Activated CD8-positive, alpha-beta T cell treated with anti-CD3 and anti-CD28 coated beads for 36 hours (primary cell): Measurements from ENCODE around the gene NUDCD3. TPM values are rescaled to one million over a fixed set of nuclear protein-coding genes. Genes with fewer than 3 reads are reported as not detected.

Experiments used
- ATAC-seq: fragments of 200-7000 bp; cut with Tn5 transposase; one replicate; pipeline ENCODE4 v1.10.0; 2021; ENCODE audit warnings: mild to moderate bottlenecking, moderate library complexity
- CTCF ChIA-PET: fragments of 350-600 bp; sonication (Branson Sonifier 250); formaldehyde crosslinking; loops from one replicate; lab custom pipeline; 2021; ENCODE audit warnings: antibody characterized with exemption; lab: Charles Lee
- POLR2A ChIA-PET: fragments of 350-600 bp; sonication (Branson Sonifier 250); formaldehyde crosslinking; loops from one replicate; lab custom pipeline; 2021; ENCODE audit warnings: antibody characterized with exemption; lab: Charles Lee
- DNase-seq: peaks from one replicate; pipeline ENCODE4 v3.0.0-alpha.2; 2020
- H3K27ac Mint-ChIP-seq: one replicate; pipeline ENCODE4 v1.8.0; 2021; ENCODE audit warnings: mild to moderate bottlenecking, mixed read lengths
- H3K27me3 Mint-ChIP-seq: one replicate; pipeline ENCODE4 v1.8.0; 2021; ENCODE audit warnings: mixed read lengths
- H3K36me3 Mint-ChIP-seq: one replicate; pipeline ENCODE4 v1.8.0; 2021; ENCODE audit warnings: low read depth, mixed read lengths
- H3K4me1 Mint-ChIP-seq: one replicate; pipeline ENCODE4 v1.8.0; 2021; ENCODE audit warnings: low read depth, mixed read lengths
- H3K4me3 Mint-ChIP-seq: one replicate; pipeline ENCODE4 v1.8.0; 2021; ENCODE audit warnings: mild to moderate bottlenecking, moderate library complexity, mixed read lengths
- H3K9me3 Mint-ChIP-seq: one replicate; pipeline ENCODE4 v1.8.0; 2021; ENCODE audit warnings: mixed read lengths
- intact Hi-C: fragments of 100-400 bp; cut with micrococcal nuclease; formaldehyde crosslinking; loops from one replicate; pipeline ENCODE4 v1.10.0; 2022
- total RNA-seq, 2 experiments: library from RNA; stranded (reverse); gene quantifications; one replicate each; pipeline ENCODE4 v1.2.3, GENCODE V29; 2021
- TF ChIP-seq, protein P1 (sequence below): fragments of 200-600 bp; IDR thresholded peaks from one replicate; pipeline ENCODE4 v1.8.0; 2022; ENCODE audit warnings: antibody characterized with exemption, mild to moderate bottlenecking

NUDCD3 gene
- total RNA-seq, 2 experiments from 2014 or later = 102 to 107 TPM

DNA sequence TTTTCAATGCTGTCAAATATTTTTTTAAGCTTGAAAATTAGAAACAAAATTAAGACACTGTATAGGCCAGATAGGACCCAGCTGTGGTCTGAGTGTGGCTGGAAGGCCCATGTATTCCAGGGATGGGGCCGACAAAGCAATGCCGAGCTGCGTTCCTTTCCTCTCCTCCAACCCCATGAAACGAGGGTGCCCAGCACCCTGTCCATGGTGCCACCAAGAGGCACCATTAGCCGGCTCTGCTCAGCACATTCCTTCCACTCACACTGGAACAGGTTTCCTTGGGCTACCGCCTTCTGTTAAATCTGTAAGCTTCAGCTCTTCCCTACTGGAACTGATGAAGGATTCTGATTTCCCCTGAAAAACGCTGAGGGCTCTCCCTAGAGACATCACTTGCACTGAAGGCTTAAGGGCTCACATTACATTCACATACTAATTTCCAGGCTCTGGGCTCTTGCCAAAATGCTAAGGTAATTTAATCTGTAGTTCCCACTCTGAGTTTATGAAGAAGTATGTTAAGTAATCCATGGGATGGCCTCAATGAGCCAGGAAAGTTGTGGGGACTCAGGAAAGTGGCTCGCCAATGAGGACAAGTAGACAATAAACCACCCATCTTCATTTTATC, 91.4 kb downstream of the NUDCD3 start:
- TF ChIP-seq, protein P1, sequence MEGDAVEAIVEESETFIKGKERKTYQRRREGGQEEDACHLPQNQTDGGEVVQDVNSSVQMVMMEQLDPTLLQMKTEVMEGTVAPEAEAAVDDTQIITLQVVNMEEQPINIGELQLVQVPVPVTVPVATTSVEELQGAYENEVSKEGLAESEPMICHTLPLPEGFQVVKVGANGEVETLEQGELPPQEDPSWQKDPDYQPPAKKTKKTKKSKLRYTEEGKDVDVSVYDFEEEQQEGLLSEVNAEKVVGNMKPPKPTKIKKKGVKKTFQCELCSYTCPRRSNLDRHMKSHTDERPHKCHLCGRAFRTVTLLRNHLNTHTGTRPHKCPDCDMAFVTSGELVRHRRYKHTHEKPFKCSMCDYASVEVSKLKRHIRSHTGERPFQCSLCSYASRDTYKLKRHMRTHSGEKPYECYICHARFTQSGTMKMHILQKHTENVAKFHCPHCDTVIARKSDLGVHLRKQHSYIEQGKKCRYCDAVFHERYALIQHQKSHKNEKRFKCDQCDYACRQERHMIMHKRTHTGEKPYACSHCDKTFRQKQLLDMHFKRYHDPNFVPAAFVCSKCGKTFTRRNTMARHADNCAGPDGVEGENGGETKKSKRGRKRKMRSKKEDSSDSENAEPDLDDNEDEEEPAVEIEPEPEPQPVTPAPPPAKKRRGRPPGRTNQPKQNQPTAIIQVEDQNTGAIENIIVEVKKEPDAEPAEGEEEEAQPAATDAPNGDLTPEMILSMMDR = no peak
- H3K9me3 Mint-ChIP-seq = no peaks in the 10 kb centered on the region
- H3K4me3 Mint-ChIP-seq = no peak overlapping the region
- H3K36me3 Mint-ChIP-seq = peaks cover 8% of the 10 kb centered on the region
- intact Hi-C loops = no loop called here
- H3K27ac Mint-ChIP-seq = no peak overlapping the region
- DNase-seq = no peak
- POLR2A ChIA-PET = interaction anchor here (0.6 kb wide), 1 partner anchor 19 kb away, joined by 3 read pairs; no protein-coding TSS in a partner anchor
- no peaks in the 10 kb centered on the region for H3K4me1 Mint-ChIP-seq
- H3K27me3 Mint-ChIP-seq = no peaks in the 10 kb centered on the region
- CTCF ChIA-PET = no interaction called here
- ATAC-seq = no peak

DNA sequence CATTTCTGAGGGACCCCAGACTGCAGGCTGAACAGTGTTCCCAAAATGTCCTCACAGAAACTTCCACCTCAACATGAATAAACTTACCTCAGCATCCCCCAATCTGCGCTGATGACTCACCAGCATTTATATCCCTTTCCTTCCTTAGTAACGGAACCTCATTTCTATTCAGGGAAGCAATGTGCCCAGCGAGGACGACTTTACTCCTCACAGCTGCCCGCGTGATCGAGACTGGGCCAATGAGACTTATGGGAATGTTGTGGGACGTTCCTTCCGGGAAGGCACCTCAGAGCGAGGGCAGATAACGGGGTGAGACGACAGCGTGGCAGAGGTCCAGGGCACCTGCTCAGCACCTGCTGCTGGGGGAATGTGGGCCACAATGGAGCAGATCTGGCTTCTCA, 91.9 kb downstream of the NUDCD3 start:
- POLR2A ChIA-PET = no interaction called here
- no peak for DNase-seq
- Mint-ChIP-seq H3K36me3 (peaks cover 8% of the 10 kb centered on the region), H3K4me3 (no peak overlapping the region), H3K9me3 (no peaks in the 10 kb centered on the region), H3K27me3 (no peaks in the 10 kb centered on the region), H3K27ac (no peak overlapping the region), H3K4me1 (no peaks in the 10 kb centered on the region)
- CTCF ChIA-PET = no interaction called here
- TF ChIP-seq, protein P1 = no peak
- no peak for ATAC-seq
- intact Hi-C loops = no loop called here

DNA sequence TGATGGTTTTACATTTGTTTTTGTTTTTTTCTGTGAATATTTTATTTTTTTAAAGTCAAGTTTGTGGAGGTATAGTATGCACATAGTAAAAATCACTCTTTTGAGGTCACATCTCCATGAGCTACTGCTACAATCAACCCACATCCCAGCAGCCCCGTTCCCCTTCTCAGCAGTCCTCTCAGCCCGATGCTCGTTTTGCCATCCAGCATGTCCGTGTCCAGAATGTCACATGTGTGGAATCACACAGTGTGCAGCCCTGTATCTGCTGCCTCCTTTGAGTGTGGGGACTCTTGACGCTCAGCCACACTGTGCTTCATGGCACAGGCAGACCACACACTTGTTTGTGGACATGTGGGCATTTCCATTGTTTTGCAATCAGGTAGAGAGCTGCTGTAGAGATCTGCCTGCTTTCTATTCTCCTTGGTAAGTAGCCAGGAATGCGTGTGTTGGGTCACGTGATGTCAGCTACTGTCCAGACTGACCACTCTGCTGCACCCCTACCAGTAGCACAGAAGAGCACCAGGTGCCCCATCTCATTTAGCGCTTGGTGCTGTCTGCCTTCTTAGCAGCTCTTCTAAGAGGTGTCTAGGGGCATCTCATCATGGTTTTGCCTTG, 93.4 kb downstream of the NUDCD3 start:
- no peak overlapping the region for H3K27ac Mint-ChIP-seq
- peaks cover 9% of the 10 kb centered on the region for H3K36me3 Mint-ChIP-seq
- intact Hi-C loops = no loop called here
- no peaks in the 10 kb centered on the region for H3K9me3 Mint-ChIP-seq
- no peaks in the 10 kb centered on the region for H3K4me1 Mint-ChIP-seq
- ATAC-seq = no peak
- TF ChIP-seq, protein P1 = no peak
- DNase-seq = no peak
- ChIA-PET CTCF (interaction anchor here (0.7 to 1.2 kb wide), 3 partner anchors 33 to 138 kb away, joined by 3 read pairs; no protein-coding TSS in a partner anchor), POLR2A (interaction anchor here (1.2 kb wide), 1 partner anchor 11 kb away, joined by 3 read pairs; no protein-coding TSS in a partner anchor)
- no peaks in the 10 kb centered on the region for H3K27me3 Mint-ChIP-seq
- no peak overlapping the region for H3K4me3 Mint-ChIP-seq

DNA sequence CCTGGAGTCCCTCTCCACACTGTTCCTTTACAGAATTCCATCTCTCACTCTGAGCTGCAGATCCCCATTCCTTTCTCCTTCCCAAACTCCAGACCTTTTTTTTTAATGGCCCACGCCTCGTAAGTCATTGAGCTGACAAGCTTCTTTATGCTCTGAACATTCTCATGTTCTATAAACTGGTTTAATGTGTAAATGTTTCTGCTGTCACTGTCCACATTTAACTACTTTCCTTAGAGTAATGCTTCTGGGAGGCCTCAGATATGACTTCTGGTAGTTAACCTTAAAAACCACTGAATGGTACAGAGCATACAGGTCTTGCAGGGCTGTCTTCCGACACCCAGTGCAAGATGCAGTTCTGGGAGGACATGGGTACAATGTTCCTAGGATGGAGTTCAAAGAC, 94.0 kb downstream of the NUDCD3 start:
- TF ChIP-seq, protein P1 = no peak
- H3K4me3 Mint-ChIP-seq = no peak overlapping the region
- H3K27me3 Mint-ChIP-seq = no peaks in the 10 kb centered on the region
- H3K9me3 Mint-ChIP-seq = no peaks in the 10 kb centered on the region
- H3K27ac Mint-ChIP-seq = no peak overlapping the region
- ChIA-PET POLR2A (no interaction called here), CTCF (interaction anchor here (1.2 kb wide), 1 partner anchor 138 kb away, joined by 3 read pairs; no protein-coding TSS in a partner anchor)
- no peak for DNase-seq
- H3K4me1 Mint-ChIP-seq = no peaks in the 10 kb centered on the region
- intact Hi-C loops = no loop called here
- ATAC-seq = no peak
- peaks cover 9% of the 10 kb centered on the region for H3K36me3 Mint-ChIP-seq

DNA sequence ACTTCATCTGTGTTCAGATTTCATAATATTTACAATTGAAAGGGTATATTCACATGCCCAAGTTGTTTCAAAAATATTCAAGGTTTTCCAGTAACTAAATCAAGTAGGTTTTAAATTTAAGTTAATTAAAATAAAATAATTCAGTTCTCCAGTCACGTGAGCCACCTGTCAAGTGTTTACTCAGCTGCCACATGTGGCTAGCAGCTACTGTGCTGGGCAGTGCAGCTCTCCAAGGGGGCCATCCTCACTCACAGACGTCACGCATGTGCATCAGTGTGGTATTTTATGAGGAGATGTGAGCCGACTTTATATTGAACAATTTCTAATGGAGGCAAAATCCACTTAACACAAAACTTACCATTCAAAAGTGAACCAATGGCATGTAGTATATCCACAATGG, 95.4 kb downstream of the NUDCD3 start:
- no peak overlapping the region for H3K4me3 Mint-ChIP-seq
- ATAC-seq = no peak
- no peak for DNase-seq
- ChIA-PET CTCF (no interaction called here), POLR2A (interaction anchor here (1.1 kb wide), 1 partner anchor 77 kb away, joined by 3 read pairs; no protein-coding TSS in a partner anchor)
- intact Hi-C loops = no loop called here
- H3K9me3 Mint-ChIP-seq = no peaks in the 10 kb centered on the region
- no peaks in the 10 kb centered on the region for H3K4me1 Mint-ChIP-seq
- H3K36me3 Mint-ChIP-seq = peaks cover 14% of the 10 kb centered on the region
- TF ChIP-seq, protein P1 = no peak
- peak overlapping the region; percentile 8 for H3K27ac Mint-ChIP-seq
- H3K27me3 Mint-ChIP-seq = no peaks in the 10 kb centered on the region
